ENCODE data around the gene SNRNP40.
"Not testable (repeated sequence)": the region's sequence is repeated elsewhere in the genome, so short reads cannot be mapped to it uniquely, and the experiment has no call there.

Gene SNRNP40

GRCh38 chr1:31273619-31274018, 23.0 kb downstream of the SNRNP40 start:
- DNase-seq = no peak

- no peak for DNase-seq
Observed at GRCh38 chr1:31272369-31272768, 24.2 kb downstream of the SNRNP40 start.

- DNase-seq = no peak
Observed at GRCh38 chr1:31266547-31266946, 30.0 kb downstream of the SNRNP40 start.

GRCh38 chr1:31264790-31265386, 31.7 kb downstream of the SNRNP40 start:
- DNase-seq = no peak

- no peak for DNase-seq
Observed at GRCh38 chr1:31263408-31263807, 33.2 kb downstream of the SNRNP40 start.

GRCh38 chr1:31262393-31262792, 34.2 kb downstream of the SNRNP40 start:
- not testable (repeated sequence) for DNase-seq

- no peak for DNase-seq
Observed at GRCh38 chr1:31261916-31262315, 34.7 kb downstream of the SNRNP40 start.

GRCh38 chr1:31259746-31260145, 36.8 kb downstream of the SNRNP40 start:
- no peak for DNase-seq

GRCh38 chr1:31258581-31258980, 38.0 kb downstream of the SNRNP40 start:
- no peak for DNase-seq

- DNase-seq = no peak
Observed at GRCh38 chr1:31257213-31257612, 39.4 kb downstream of the SNRNP40 start.

- no peak for DNase-seq
Observed at GRCh38 chr1:31249854-31250253, 46.7 kb downstream of the SNRNP40 start.

- DNase-seq = no peak
Observed at GRCh38 chr1:31248276-31248675, 48.3 kb downstream of the SNRNP40 start.

GRCh38 chr1:31244326-31244725, 52.3 kb downstream of the SNRNP40 start:
- no peak for DNase-seq

GRCh38 chr1:31243501-31244286, 52.9 kb downstream of the SNRNP40 start:
- DNase-seq = no peak

GRCh38 chr1:31241321-31241720, 55.3 kb downstream of the SNRNP40 start:
- no peak for DNase-seq

- no peak for DNase-seq
Observed at GRCh38 chr1:31239653-31240241, 56.8 kb downstream of the SNRNP40 start, which contains the start of gene NKAIN1. Gene NKAIN1 (minus strand): TSS chr1:31239887. CDS start chr1:31239547, 340 bp downstream.

GRCh38 chr1:31238986-31239613, 57.5 kb downstream of the SNRNP40 start:
- DNase-seq = no peak

GRCh38 chr1:31238612-31238985, 58.0 kb downstream of the SNRNP40 start:
- no peak for DNase-seq

GRCh38 chr1:31234870-31235269, 61.7 kb downstream of the SNRNP40 start:
- no peak for DNase-seq

- DNase-seq = no peak
Observed at GRCh38 chr1:31234123-31234708, 62.4 kb downstream of the SNRNP40 start.

- no peak for DNase-seq
Observed at GRCh38 chr1:31232689-31233088, 63.9 kb downstream of the SNRNP40 start.

GRCh38 chr1:31231802-31232201, 64.8 kb downstream of the SNRNP40 start:
- no peak for DNase-seq

- no peak for DNase-seq
Observed at GRCh38 chr1:31230378-31230777, 66.2 kb downstream of the SNRNP40 start.
